Right lung (tissue), 5 donors: Measurements from ENCODE around the gene PCCA. TPM values are rescaled to one million over a fixed set of nuclear protein-coding genes. Genes with fewer than 3 reads are reported as not detected.

ENCODE experiments used
- DNase-seq, 2 donors: peaks; one replicate each; pipeline ENCODE4 v3.0.0-alpha.2; 2013
- polyA plus RNA-seq, 5 donors: library from polyadenylated mRNA; unstranded; fragments of 120-200 nt; gene quantifications; one replicate each; pipeline versions ENCODE4 v1.2.1 to v1.2.3, GENCODE V29; 2013; ENCODE audit warnings: inconsistent platforms in 1 of 5, low replicate concordance in 1 of 5; ENCODE audit not compliant: insufficient read length in 5 of 5, insufficient read depth in 1 of 5

PCCA gene
- polyA plus RNA-seq, 5 donors, result 31.4 to 46.6 (median 43.3) TPM

- no peak for DNase-seq
Measured at GRCh38 chr13:100503622-100504021, 414.7 kb downstream of the PCCA start.

GRCh38 chr13:100506154-100506553 is 417.3 kb downstream of the PCCA start:
- DNase-seq, result no peak

- no peak for DNase-seq
Measured at GRCh38 chr13:100506600-100507422, 417.9 kb downstream of the PCCA start.

- DNase-seq, result no peak
Measured at GRCh38 chr13:100508455-100508854, 419.6 kb downstream of the PCCA start.

- no peak for DNase-seq
Measured at GRCh38 chr13:100508996-100509395, 420.1 kb downstream of the PCCA start.

DNA sequence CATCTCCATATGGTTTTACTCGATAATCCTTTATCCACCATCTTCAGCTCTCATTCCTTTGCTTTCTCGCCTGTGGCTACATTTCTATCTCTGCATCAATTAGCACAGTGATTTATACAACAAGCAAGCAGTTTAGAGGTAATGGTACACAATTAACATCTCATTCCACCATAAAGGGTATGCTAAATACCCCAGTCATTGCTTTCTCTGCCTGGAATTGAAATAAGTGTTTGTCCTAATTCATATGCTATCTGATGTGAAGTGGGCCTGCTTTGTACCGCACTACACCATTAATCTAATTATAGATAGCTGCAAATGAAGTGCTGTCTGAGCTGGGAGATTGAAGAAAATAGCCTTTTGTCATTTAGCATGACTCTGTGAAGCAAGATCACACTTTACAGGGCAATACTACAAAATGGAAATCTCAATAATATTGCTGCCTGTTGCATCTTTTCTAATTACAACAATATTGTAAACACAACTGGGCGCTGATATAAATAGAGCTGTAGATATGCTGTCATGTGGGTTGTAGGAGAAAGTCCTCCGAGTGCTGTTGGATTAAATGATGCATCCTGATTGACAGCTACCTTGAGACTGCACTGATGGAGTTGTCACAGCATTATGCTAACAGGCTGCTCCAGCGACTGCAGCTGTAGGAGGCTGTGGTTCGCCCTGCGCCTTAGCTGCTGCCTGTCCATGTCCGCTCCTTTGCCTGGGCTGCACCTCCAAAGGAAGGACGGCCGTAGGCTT is 421.5 kb downstream of the PCCA start:
- DNase-seq, result no peak

GRCh38 chr13:100511466-100511865 is 422.6 kb downstream of the PCCA start:
- no peak for DNase-seq

DNA sequence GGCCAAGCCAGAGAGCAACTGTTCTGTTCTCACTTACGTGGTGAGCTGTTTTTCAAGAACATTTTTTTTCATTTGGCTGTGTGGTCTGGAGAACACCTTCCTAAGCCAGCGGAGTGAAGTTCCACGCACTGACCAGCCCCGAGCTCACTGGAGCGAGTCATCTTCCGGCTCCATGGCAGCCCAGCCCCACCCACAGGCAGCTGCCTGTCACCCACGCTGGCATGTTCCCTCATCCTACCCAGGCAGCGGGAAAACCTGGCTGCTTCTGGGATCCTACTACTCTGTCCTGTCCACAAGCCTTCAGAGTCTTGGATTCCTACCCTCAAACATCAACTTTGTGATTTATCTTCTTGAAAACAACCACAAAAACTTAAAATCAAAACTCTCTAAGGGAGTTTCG is 423.5 kb downstream of the PCCA start:
- DNase-seq, result no peak

GRCh38 chr13:100513171-100513570 is 424.3 kb downstream of the PCCA start:
- no peak for DNase-seq

GRCh38 chr13:100513987-100514670 is 425.2 kb downstream of the PCCA start:
- no peak for DNase-seq

DNA sequence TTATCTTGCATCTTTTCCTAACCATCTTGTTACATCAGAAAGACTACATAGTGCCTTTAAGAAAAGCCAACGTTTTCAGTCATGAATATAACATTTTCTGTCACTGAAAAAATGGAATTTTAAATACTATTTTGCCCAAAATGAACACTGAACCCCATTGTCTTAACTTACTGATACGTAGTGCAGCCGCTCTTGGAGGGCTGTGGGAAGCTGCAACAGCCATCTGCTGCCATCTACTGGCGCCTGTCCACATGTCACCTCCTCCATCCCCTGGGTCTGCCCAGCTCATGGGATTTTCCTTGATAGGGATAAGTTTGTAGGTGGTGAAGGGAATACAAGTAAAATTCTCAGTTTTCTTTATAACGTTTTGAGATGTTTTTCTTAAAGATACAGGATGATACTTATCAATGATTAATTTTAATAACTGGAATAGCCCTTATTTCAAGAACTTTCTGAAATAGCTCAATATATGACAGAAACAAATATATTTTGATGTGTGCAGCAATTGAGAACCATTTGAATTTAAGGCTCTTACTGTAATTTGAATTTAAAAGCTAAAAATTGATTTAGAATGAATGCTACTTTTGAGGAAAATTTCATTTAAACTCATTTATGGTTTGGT is 426.0 kb downstream of the PCCA start:
- DNase-seq, result peak; percentile 69 to 83

DNA sequence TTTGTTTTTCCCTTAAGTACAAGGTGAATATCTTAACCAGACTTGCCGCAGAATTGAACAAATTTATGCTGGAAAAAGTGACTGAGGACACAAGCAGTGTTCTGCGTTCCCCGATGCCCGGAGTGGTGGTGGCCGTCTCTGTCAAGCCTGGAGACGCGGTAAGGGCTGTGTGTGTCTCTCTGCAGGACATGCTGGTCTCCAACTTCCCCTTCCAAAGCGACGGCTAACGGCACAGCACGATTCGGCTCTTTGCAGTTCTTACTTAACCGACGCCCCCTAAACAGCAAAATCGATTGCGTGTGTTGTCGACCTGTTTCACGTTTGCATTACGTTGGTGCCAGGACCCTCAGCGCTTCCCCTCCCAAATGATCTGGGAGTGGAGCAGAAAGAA is 426.5 kb downstream of the PCCA start:
- no peak for DNase-seq

DNA sequence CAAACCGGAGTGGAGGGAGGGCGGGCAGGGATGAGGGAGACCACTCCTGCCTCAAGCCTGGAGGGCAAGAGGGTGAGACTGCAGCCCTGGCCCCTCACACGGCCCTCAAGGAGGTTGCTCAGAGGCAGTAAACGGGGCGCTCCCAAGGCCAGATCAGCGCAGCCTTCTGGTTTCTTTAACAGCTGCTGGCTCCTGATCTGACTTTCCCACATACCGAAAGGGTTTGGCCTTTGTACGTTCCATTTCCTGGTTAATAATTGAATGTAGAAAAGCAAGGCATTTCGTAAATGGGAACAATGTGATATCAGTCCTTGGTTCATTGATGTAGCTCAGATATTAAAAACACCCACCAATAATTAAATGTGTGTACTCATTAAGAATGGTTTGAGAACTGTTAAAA is 428.2 kb downstream of the PCCA start:
- DNase-seq, result no peak

DNA sequence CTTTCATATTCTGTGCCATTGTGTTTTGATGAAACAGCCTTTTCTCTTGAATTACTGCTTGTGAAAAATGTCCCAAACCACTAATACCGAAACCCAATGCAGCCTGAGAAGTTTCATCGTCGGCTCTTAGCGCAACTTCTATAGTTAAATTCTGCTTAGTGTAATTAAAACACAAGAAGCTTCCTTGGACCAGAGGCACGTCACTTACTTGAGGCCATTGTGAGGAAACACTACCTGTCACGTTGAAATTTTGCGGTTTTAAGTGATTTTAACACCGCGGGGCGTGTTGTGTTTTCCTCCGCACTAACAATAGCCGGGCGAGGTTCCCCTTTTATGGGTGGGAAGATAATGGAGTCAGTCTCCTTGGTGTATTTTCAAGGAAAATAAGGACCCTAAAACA is 428.8 kb downstream of the PCCA start:
- DNase-seq, result no peak

- no peak for DNase-seq
Measured at GRCh38 chr13:100518394-100519062, 429.6 kb downstream of the PCCA start.

GRCh38 chr13:100519626-100520025 is 430.7 kb downstream of the PCCA start:
- DNase-seq, result no peak

GRCh38 chr13:100520936-100521850 is 432.3 kb downstream of the PCCA start:
- DNase-seq, result no peak

DNA sequence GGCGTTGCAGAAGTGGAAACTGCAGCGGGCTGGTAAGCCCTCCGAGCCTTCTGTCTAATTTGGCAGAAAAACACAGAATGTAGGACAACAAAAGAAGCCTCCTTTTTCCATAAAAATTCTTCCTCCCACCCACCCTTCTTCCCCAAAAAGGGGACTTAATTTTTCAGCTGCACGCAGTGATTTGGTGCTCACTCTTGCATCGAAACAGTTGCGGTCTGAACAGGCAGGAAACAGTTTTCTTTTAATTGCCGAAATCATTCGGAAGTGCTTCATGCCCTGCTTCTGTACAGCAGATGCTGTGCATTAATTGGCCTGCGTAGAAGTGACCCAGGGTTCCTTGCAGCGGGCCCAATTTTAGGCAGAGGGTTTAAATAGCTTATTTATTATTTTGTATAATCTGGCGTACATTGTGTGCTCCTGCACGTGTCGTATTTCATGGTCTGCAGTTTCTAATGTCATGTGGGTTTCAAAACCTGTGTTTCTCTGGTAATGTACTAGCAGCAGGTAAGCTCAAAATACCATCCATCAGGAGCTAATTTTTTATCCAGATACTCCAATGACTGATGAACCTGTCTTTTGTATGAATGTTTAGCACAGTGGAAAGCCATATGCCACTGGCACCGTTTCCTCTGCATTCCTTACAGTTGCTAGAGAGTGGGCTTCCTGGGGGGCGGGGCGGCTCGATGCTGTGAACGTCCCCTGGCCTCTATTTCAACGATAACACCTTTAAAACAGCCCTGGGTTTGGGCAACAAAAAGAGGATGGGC is 433.1 kb downstream of the PCCA start:
- DNase-seq, result no peak

GRCh38 chr13:100522618-100523309 is 433.9 kb downstream of the PCCA start:
- no peak for DNase-seq
